Activated naive CD4-positive, alpha-beta T cell treated with anti-CD3 and anti-CD28 coated beads, Interleukin-2, amount 10 ng/mL, durations not matched to agents 7 days and 5 days (primary cell): Measurements from ENCODE around the gene APLN.

Experiments used
- CTCF ChIA-PET: fragments of 350-600 bp; sonication (Branson Sonifier 250); formaldehyde crosslinking; loops from one replicate; lab custom pipeline; 2021; ENCODE audit warnings: antibody characterized with exemption; lab: Charles Lee
- DNase-seq: peaks from one replicate; pipeline ENCODE4 v3.0.0-alpha.2; 2020
- H3K27ac Mint-ChIP-seq: one replicate; pipeline ENCODE4 v1.8.0; 2021; ENCODE audit warnings: mild to moderate bottlenecking, moderate library complexity, mixed read lengths
- H3K27me3 Mint-ChIP-seq: one replicate; pipeline ENCODE4 v1.8.0; 2021; ENCODE audit warnings: mild to moderate bottlenecking, mixed read lengths
- H3K36me3 Mint-ChIP-seq: one replicate; pipeline ENCODE4 v1.8.0; 2021; ENCODE audit warnings: mixed read lengths
- H3K4me1 Mint-ChIP-seq: one replicate; pipeline ENCODE4 v1.8.0; 2021; ENCODE audit warnings: mixed read lengths
- H3K4me3 Mint-ChIP-seq: one replicate; pipeline ENCODE4 v1.8.0; 2021; ENCODE audit warnings: mild to moderate bottlenecking, moderate library complexity, mixed read lengths
- H3K9me3 Mint-ChIP-seq: one replicate; pipeline ENCODE4 v1.8.0; 2021; ENCODE audit warnings: mixed read lengths

The APLN gene

DNA sequence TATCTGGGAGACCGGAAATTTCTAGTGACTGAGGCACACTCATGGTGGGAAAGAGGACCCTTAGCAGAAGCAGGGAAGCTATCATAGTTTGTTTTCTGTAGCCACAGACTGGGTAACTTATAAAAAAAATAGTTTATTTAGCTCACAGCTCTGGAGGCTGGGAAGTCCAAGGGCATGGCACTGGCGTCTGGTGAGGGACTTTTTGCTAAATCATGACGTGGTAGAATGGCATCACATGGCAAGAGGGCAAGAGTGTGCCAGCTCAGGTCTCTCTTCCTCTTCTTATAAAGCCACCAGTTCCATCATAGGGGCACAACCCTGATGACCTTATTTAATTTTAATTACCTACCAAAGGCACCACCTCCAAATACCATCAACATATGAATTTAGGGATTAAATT lies 13.3 kb downstream of the APLN start:
- Mint-ChIP-seq H3K9me3 (no peaks in the 10 kb centered on the region), H3K27me3 (peaks cover 12% of the 10 kb centered on the region), H3K36me3 (no peaks in the 10 kb centered on the region), H3K27ac (no peak overlapping the region), H3K4me1 (peaks cover 7% of the 10 kb centered on the region), H3K4me3 (no peak overlapping the region)
- CTCF ChIA-PET = interaction anchor here (0.6 to 7.4 kb wide), 3 partner anchors 22 to 113 kb away, joined by 3 to 44 read pairs (median 42); no protein-coding TSS in a partner anchor
- DNase-seq = no peak

DNA sequence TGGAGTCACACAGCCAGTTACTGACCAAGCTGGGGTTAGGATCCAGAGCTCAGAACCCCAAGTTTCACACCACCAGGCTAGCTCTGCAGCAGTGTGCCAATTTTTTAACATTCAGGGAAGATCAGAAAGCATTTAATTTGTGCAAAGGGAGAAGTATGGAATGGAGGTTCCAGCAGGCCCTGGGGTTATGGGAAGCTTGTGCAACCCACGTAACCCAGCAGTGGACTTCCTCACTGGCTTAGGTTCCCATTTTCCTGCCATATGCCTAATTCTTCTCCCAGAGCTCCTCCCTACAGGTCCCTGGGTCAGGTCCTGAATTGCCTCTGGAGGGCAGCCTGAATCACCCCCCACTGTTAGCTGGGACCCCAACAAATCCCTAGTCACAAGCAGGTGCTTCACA lies 14.0 kb downstream of the APLN start:
- H3K9me3 Mint-ChIP-seq = no peaks in the 10 kb centered on the region
- peaks cover 7% of the 10 kb centered on the region for H3K4me1 Mint-ChIP-seq
- no peaks in the 10 kb centered on the region for H3K36me3 Mint-ChIP-seq
- no peak overlapping the region for H3K4me3 Mint-ChIP-seq
- DNase-seq = no peak
- CTCF ChIA-PET = interaction anchor here (1.5 to 7.4 kb wide), 4 partner anchors 85 to 182 kb away, joined by 3 to 44 read pairs (median 25); no protein-coding TSS in a partner anchor
- peaks cover 10% of the 10 kb centered on the region for H3K27me3 Mint-ChIP-seq
- H3K27ac Mint-ChIP-seq = no peak overlapping the region

- peaks cover 7% of the 10 kb centered on the region for H3K4me1 Mint-ChIP-seq
- CTCF ChIA-PET = interaction anchor here (0.8 to 7.4 kb wide), 6 partner anchors 30 to 287 kb away, joined by 3 to 44 read pairs (median 6); no protein-coding TSS in a partner anchor
- no peak overlapping the region for H3K27ac Mint-ChIP-seq
- no peak overlapping the region for H3K4me3 Mint-ChIP-seq
- no peaks in the 10 kb centered on the region for H3K9me3 Mint-ChIP-seq
- peaks cover 10% of the 10 kb centered on the region for H3K27me3 Mint-ChIP-seq
- no peak for DNase-seq
- no peaks in the 10 kb centered on the region for H3K36me3 Mint-ChIP-seq
Observed at GRCh38 chrX:129638917-129639316, 15.8 kb downstream of the APLN start.

- peak; percentile 81 for DNase-seq
- H3K36me3 Mint-ChIP-seq = no peaks in the 10 kb centered on the region
- peaks cover 7% of the 10 kb centered on the region for H3K4me1 Mint-ChIP-seq
- no peak overlapping the region for H3K27ac Mint-ChIP-seq
- H3K4me3 Mint-ChIP-seq = no peak overlapping the region
- H3K27me3 Mint-ChIP-seq = peaks cover 10% of the 10 kb centered on the region
- no peaks in the 10 kb centered on the region for H3K9me3 Mint-ChIP-seq
- CTCF ChIA-PET = interaction anchor here (0.6 to 7.4 kb wide), 25 partner anchors 10 to 391 kb away, joined by 3 to 44 read pairs (median 3); partner anchors contain the start of genes APLN and UTP14A
Observed at GRCh38 chrX:129637217-129638109, 17.3 kb downstream of the APLN start.

DNA sequence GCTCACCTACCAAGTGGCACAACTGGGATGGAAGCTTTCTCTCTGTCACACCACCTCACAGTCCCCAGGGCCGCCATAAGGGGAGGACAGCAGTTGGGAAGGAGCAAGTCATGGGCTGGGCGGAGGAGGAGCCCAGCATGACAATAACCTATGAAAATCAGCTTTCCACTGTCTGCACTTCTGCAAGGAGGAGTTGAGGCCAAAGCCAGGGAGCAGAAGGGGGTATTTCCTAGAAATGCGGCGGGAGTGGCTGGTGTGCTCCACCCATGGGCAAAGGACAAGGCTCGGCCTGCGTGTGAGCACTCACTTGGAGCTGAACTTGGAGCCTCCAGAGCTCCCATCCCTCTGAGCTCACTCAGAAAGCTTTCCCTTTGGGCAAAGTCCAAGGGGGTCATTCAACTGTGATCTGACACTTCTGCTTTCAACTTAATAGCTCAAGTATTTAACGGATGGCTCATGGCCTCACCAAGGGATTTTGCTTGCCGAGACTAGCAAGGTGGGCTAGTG lies 18.5 kb downstream of the APLN start:
- CTCF ChIA-PET = interaction anchor here (0.6 to 7.4 kb wide), 13 partner anchors 9 to 392 kb away, joined by 3 to 44 read pairs (median 5); partner anchors contain the start of genes APLN and UTP14A

GRCh38 chrX:129634541-129634940 lies 20.2 kb downstream of the APLN start:
- no peak overlapping the region for H3K4me3 Mint-ChIP-seq
- H3K27me3 Mint-ChIP-seq = peaks cover 5% of the 10 kb centered on the region
- no peak for DNase-seq
- CTCF ChIA-PET = interaction anchor here (1.2 kb wide), 1 partner anchor 91 kb away, joined by 3 read pairs; no protein-coding TSS in a partner anchor
- H3K9me3 Mint-ChIP-seq = no peaks in the 10 kb centered on the region
- no peaks in the 10 kb centered on the region for H3K36me3 Mint-ChIP-seq
- peaks cover 7% of the 10 kb centered on the region for H3K4me1 Mint-ChIP-seq
- H3K27ac Mint-ChIP-seq = no peak overlapping the region

More for the DNA sequence above, 18.5 kb downstream of the APLN start:
- peaks cover 8% of the 10 kb centered on the region for H3K27me3 Mint-ChIP-seq
- H3K4me1 Mint-ChIP-seq = peaks cover 7% of the 10 kb centered on the region
- H3K36me3 Mint-ChIP-seq = no peaks in the 10 kb centered on the region
- H3K27ac Mint-ChIP-seq = no peak overlapping the region
- no peaks in the 10 kb centered on the region for H3K9me3 Mint-ChIP-seq
- no peak for DNase-seq
- no peak overlapping the region for H3K4me3 Mint-ChIP-seq

GRCh38 chrX:129632443-129632842 lies 22.3 kb downstream of the APLN start:
- H3K4me3 Mint-ChIP-seq = no peak overlapping the region
- no peaks in the 10 kb centered on the region for H3K36me3 Mint-ChIP-seq
- no peak overlapping the region for H3K27ac Mint-ChIP-seq
- no peak for DNase-seq
- CTCF ChIA-PET = no interaction called here
- peaks cover 3% of the 10 kb centered on the region for H3K27me3 Mint-ChIP-seq
- peaks cover under 1% of the 10 kb centered on the region for H3K4me1 Mint-ChIP-seq
- no peaks in the 10 kb centered on the region for H3K9me3 Mint-ChIP-seq

- Mint-ChIP-seq H3K27me3 (peaks cover 3% of the 10 kb centered on the region), H3K36me3 (no peaks in the 10 kb centered on the region), H3K4me1 (no peaks in the 10 kb centered on the region), H3K27ac (no peak overlapping the region), H3K9me3 (no peaks in the 10 kb centered on the region), H3K4me3 (no peak overlapping the region)
- CTCF ChIA-PET = no interaction called here
- DNase-seq = no peak
Observed at GRCh38 chrX:129631849-129632248, 22.9 kb downstream of the APLN start.

DNA sequence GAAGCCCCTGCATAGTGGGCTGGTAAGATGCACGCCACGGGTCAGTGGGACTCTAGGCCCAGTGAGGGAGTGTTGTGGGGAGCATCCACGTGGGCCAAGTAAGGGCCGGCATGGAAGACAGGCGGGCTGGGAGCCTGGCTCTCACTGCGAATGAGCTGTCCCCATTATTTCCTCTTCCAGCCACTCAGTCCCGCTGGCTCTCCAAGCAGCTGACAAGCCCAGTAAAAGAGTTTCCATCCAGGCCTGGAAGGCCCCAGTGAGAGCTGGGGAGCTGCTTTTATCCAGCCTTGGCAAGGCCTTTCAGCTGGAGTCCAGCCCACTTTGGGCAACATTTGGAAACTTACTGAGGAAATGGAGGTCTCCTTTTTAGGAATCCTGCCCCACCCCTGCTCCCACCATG lies 24.9 kb downstream of the APLN start:
- CTCF ChIA-PET = no interaction called here
- H3K27ac Mint-ChIP-seq = no peak overlapping the region

DNA sequence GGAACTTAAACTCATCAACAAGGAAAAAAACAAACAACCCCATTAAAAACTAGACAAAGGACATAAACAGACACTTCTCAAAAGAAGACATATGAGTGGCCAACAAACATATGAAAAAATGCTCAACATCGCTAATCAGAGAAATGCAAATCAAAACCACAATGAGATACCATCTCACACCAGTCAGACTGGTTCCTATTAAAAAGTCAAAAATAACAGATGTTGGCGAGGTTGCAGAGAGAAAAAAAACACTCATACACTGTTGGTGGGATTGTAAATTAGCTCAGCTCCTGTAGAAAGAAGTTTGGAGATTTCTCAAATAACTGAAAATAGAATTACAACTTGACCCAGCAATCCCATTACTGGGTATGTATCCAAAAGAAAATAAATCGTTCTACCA lies 28.7 kb downstream of the APLN start:
- CTCF ChIA-PET = no interaction called here
- Mint-ChIP-seq H3K9me3 (no peaks in the 10 kb centered on the region), H3K27me3 (peaks cover 18% of the 10 kb centered on the region), H3K4me3 (no peak overlapping the region), H3K36me3 (no peaks in the 10 kb centered on the region), H3K4me1 (no peaks in the 10 kb centered on the region), H3K27ac (no peak overlapping the region)
- no peak for DNase-seq

More for the DNA sequence above, 24.9 kb downstream of the APLN start:
- Mint-ChIP-seq H3K4me3 (no peak overlapping the region), H3K9me3 (no peaks in the 10 kb centered on the region), H3K36me3 (no peaks in the 10 kb centered on the region), H3K27me3 (peaks cover 9% of the 10 kb centered on the region), H3K4me1 (no peaks in the 10 kb centered on the region)
- DNase-seq = no peak

GRCh38 chrX:129622757-129623301 lies 31.9 kb downstream of the APLN start:
- CTCF ChIA-PET = no interaction called here
- Mint-ChIP-seq H3K4me3 (no peak overlapping the region), H3K36me3 (no peaks in the 10 kb centered on the region), H3K27ac (no peak overlapping the region), H3K27me3 (peaks cover 19% of the 10 kb centered on the region), H3K4me1 (no peaks in the 10 kb centered on the region), H3K9me3 (no peaks in the 10 kb centered on the region)
- DNase-seq = no peak

DNA sequence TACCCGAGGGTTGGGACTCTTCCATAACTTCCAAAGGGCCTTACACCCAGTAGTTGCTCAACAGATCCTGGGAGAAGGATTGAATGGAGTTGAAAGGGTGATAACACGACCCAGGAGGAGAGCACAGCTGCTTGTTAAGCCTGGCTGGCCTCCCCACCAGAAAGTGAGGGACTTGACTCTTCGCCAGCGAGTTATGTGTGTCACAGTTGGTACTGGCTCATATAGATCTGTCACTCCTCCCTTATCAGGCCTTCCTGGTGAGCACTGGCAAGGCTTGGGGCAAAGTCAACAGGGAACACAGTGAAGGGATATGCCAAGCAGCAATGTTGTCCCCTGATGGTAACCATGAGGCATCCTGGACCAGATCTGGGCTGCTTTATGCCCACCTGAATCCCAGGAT lies 35.8 kb downstream of the APLN start:
- H3K27ac Mint-ChIP-seq = no peak overlapping the region
- no peaks in the 10 kb centered on the region for H3K4me1 Mint-ChIP-seq
- H3K27me3 Mint-ChIP-seq = peaks cover 13% of the 10 kb centered on the region
- CTCF ChIA-PET = interaction anchor here (0.9 kb wide), 1 partner anchor 108 kb away, joined by 3 read pairs; no protein-coding TSS in a partner anchor
- DNase-seq = no peak
- no peak overlapping the region for H3K4me3 Mint-ChIP-seq
- H3K36me3 Mint-ChIP-seq = no peaks in the 10 kb centered on the region
- H3K9me3 Mint-ChIP-seq = no peaks in the 10 kb centered on the region

DNA sequence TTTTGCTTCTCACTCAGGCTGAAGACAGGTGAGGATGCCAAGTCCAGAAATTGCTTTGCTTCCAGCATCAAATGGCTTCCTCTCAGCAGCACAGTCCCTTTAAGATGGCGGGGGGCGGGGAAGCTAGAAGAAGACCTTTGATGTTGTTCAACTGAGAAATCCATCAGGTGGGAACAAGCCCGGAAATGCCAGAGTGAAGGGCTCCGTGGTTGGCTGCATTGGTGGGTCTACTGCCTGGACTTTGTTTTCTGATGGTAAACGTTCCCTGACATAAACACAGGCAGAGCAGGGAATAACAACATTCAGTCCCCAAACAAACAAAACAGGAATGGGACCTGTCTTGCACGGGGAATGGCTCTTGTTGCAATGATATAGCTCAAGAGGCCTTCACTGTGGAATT lies 37.3 kb downstream of the APLN start:
- no peak overlapping the region for H3K4me3 Mint-ChIP-seq
- H3K36me3 Mint-ChIP-seq = no peaks in the 10 kb centered on the region
- H3K9me3 Mint-ChIP-seq = no peaks in the 10 kb centered on the region
- peaks cover 6% of the 10 kb centered on the region for H3K4me1 Mint-ChIP-seq
- no peak for DNase-seq
- no peak overlapping the region for H3K27ac Mint-ChIP-seq
- CTCF ChIA-PET = interaction anchor here (1.0 to 1.1 kb wide), 2 partner anchors 20 to 443 kb away, joined by 3 to 4 read pairs; no protein-coding TSS in a partner anchor
- peaks cover 6% of the 10 kb centered on the region for H3K27me3 Mint-ChIP-seq
